PFSK-1 (cell line): ENCODE results near the gene PVALEF.

Experiments used
- POLR2AphosphoS5 ChIP-seq: IDR thresholded peaks from 2 replicates; pipeline ENCODE4 v1.6.1; 2012; ENCODE audit warnings: low read depth, mild to moderate bottlenecking, control low read depth, low read length, moderate library complexity
- REST ChIP-seq, 2 experiments: IDR thresholded peaks; 2 replicates each; pipeline versions ENCODE4 v1.6.1 to v1.8.0; 2011 to 2012; ENCODE audit warnings: low read depth in 2 of 2, low read length in 2 of 2, control low read depth in 1 of 2, inconsistent platforms in 1 of 2, mild to moderate bottlenecking in 1 of 2, moderate library complexity in 1 of 2; ENCODE audit not compliant: insufficient read depth in 1 of 2
- SIN3A ChIP-seq: IDR thresholded peaks from 2 replicates; pipeline ENCODE4 v1.6.1; 2012; ENCODE audit warnings: mild to moderate bottlenecking, low read length, moderate library complexity, borderline replicate concordance; ENCODE audit not compliant: insufficient read depth
- TAF1 ChIP-seq: IDR thresholded peaks from 2 replicates; pipeline ENCODE4 v1.6.1; 2012; ENCODE audit warnings: low read length, control low read depth, borderline replicate concordance; ENCODE audit not compliant: insufficient read depth

- no peak for TF ChIP-seq POLR2AphosphoS5
- no peak for TF ChIP-seq REST (IDR thresholded peaks at IDR 0.05; ENCODE audit: insufficient read depth in 1 of 2, low read depth in 2 of 2, low read length in 2 of 2)
- no peak for TF ChIP-seq TAF1
- no peak for TF ChIP-seq SIN3A
Observed at GRCh38 chr17:81157848-81158687, 7.2 kb upstream of the PVALEF start.
